Esophagus squamous epithelium (tissue), 5 donors: Measurements from ENCODE around the gene SLC16A5. TPM values are rescaled to one million over a fixed set of nuclear protein-coding genes. Genes with fewer than 3 reads are reported as not detected.
"Not testable (repeated sequence)": the region's sequence is repeated elsewhere in the genome, so short reads cannot be mapped to it uniquely, and the experiment has no call there.

ENCODE experiments used
- DNase-seq: peaks from one replicate; lab custom pipeline; 2025; lab: John Stamatoyannopoulos, UW
- H3K27ac ChIP-seq, 4 donors: fragments of 200-600 bp; sonication (generic); one replicate each; pipeline ENCODE4 v1.5.1; 2016 to 2019; ENCODE audit warnings: mild to moderate bottlenecking in 1 of 4
- H3K27me3 ChIP-seq, 4 donors: fragments of 200-600 bp; sonication (generic); 1 replicate in 3 of 4; 2 replicates in 1 of 4; pipeline versions ENCODE4 v1.5.1 to v1.6.0; 2017 to 2021; ENCODE audit warnings: antibody characterized with exemption in 1 of 4
- H3K36me3 ChIP-seq, 3 donors: fragments of 200-600 bp; sonication (generic); one replicate each; pipeline ENCODE4 v1.5.1; 2016 to 2019
- H3K4me1 ChIP-seq, 3 donors: fragments of 200-600 bp; sonication (generic); one replicate each; pipeline ENCODE4 v1.5.1; 2017 to 2019
- H3K4me3 ChIP-seq, 4 donors: fragments of 200-600 bp; sonication (generic); 1 replicate in 3 of 4; 2 replicates in 1 of 4; pipeline ENCODE4 v1.5.1; 2016 to 2019; ENCODE audit warnings: mild to moderate bottlenecking in 2 of 4, moderate library complexity in 1 of 4
- H3K9me3 ChIP-seq, 3 donors: fragments of 200-600 bp; sonication (generic); one replicate each; pipeline ENCODE4 v1.5.1; 2016 to 2019
- CTCF ChIP-seq, 6 experiments: fragments of 450-650 bp in 4 of 6; fragments of 200-600 bp in 2 of 6; sonication (generic) in 2 of 6; IDR thresholded peaks; one replicate each; pipeline ENCODE4 v1.5.1; 2016 to 2019; ENCODE audit warnings: antibody characterized with exemption in 6 of 6, mild to moderate bottlenecking in 4 of 6, moderate library complexity in 4 of 6
- POLR2A ChIP-seq, 4 donors: fragments of 450-650 bp; IDR thresholded peaks; one replicate each; pipeline ENCODE4 v1.6.1; 2017; ENCODE audit warnings: antibody characterized with exemption in 4 of 4, mild to moderate bottlenecking in 4 of 4, moderate library complexity in 3 of 4
- WGBS, 2 donors: methylation state at CpG; one replicate each; pipeline ENCODE4 v1.1.5; 2018; 5-methylcytosine and 5-hydroxymethylcytosine counted together
- intact Hi-C: fragments of 100-400 bp; cut with DNase I; formaldehyde crosslinking; loops from one replicate; pipeline ENCODE4 v1.15.0; 2022
- total RNA-seq, 4 donors: library from RNA; depleted of rRNA; stranded (reverse); fragments of >200 nt; gene quantifications; one replicate each; pipeline ENCODE4 v1.1.0, GENCODE V29; 2016
- donor health status: DM: yes; HTN: yes; CAD: no.

SLC16A5 gene
- total RNA-seq, 4 donors from 2014 or later, result 13.4 to 22.9 (median 17.4) TPM

DNA sequence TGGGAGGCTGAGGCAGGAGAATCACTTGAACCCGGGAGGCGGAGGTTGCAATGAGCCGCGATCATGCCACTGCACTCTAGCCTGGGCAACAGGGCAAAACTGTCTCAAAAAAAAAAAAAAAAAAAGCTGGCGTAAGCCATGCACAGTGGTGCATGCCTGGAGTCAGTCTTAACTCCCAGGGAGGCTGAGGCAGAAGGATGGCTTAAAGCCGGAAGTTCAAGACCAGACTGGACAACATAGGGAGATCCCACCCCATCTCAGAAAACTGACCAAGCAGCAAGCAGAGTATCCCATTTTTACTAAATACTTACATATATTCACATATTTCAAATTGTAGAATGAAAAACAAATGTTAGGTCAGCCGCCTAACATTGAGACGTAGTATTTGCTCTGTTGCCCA, 39.2 kb downstream of the SLC16A5 start:
- peak overlapping the region; percentile 40 to 94 (median 72) for H3K27ac ChIP-seq
- intact Hi-C loops, result no loop called here
- no peak for TF ChIP-seq POLR2A (IDR thresholded peaks at IDR 0.05)
- TF ChIP-seq CTCF (IDR thresholded peaks at IDR 0.05), result no peak
- no peaks in the 10 kb centered on the region for H3K9me3 ChIP-seq
- H3K4me3 ChIP-seq, result no peak overlapping the region
- H3K27me3 ChIP-seq, result no peaks in the 10 kb centered on the region
- H3K4me1 ChIP-seq, result peaks cover 28 to 91% (median 49%) of the 10 kb centered on the region in 3 donors
- DNase-seq, result no peak
- H3K36me3 ChIP-seq, result peaks cover 0 to 24% (median 15%) of the 10 kb centered on the region in 3 donors
- WGBS, 2 donors, result 87 to 89% methylated on average over 7 of the region's 8 CpGs

DNA sequence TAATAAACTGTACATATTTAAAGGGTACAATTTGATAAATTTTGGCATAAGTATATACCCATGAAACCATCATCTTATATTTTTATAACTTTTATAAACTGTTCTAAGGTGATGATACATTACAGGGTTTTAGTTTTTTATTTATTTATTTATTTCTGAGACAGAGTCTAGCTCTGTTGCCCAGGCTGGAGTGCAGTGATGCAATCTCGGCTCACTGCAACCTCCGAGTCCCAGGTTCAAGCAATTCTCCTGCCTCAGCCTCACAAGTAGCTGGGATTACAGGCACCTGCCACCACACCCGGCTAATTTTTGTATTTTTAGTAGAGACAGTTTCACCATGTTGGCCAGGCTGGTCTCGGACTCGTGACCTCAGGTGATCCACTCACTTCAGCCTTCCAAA, 40.2 kb downstream of the SLC16A5 start:
- H3K9me3 ChIP-seq, DNase-seq, H3K4me3 ChIP-seq, intact Hi-C loops, H3K27me3 ChIP-seq: not testable (repeated sequence)
- 61 to 77% methylated on average over 4 to 5 of the region's 5 CpGs for WGBS, 2 donors
- peaks cover 28 to 88% (median 52%) of the 10 kb centered on the region in 3 donors for H3K4me1 ChIP-seq
- H3K36me3 ChIP-seq, result peaks cover 0 to 24% (median 15%) of the 10 kb centered on the region in 3 donors
- H3K27ac ChIP-seq, result peak overlapping the region; percentile 13 to 75 (median 56)

DNA sequence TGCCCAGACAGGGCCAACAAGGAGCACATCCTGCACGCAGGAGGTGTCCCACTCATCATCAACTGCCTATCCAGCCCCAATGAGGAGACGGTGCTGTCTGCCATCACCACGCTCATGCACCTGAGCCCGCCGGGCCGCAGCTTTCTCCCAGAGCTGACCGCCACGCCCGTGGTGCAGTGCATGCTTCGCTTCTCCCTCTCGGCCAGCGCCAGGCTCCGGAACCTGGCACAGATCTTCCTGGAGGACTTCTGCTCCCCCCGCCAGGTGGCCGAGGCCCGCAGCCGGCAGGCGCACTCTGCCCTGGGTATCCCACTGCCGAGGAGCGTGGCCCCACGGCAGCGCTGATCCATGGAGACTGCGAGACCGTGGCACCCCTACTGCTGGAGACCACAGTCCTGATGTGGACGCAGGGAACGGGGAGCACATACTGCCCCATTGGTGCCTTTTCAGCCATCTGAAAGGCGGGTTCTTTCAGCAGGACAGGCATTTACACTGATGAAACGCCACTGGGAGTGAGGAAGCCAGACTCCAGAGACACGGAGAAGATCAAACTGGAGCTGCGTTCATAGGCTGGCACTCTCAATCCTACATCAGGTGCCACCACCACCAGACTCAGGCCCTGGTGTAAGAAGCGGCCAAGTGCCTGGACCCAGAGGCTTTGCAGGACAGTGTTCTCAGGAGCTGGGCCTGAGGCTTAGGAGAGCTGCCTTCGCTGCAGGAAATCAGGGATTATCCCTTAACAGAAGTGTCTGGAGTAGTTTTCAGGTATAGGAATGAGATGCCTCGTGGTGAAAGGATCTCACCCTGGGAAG, 41.1 kb downstream of the SLC16A5 start:
- no peaks in the 10 kb centered on the region for H3K9me3 ChIP-seq
- WGBS, 2 donors, result 74% methylated on average over 9 of the region's 33 CpGs; no CpG with 5 or more reads in 1 of the 2 donors
- intact Hi-C loops, result no loop called here
- no peaks in the 10 kb centered on the region for H3K27me3 ChIP-seq
- no peak for TF ChIP-seq POLR2A (IDR thresholded peaks at IDR 0.05)
- TF ChIP-seq CTCF (IDR thresholded peaks at IDR 0.05), result no peak
- H3K4me1 ChIP-seq, result peaks cover 26 to 90% (median 51%) of the 10 kb centered on the region in 3 donors
- peaks cover 0 to 24% (median 15%) of the 10 kb centered on the region in 3 donors for H3K36me3 ChIP-seq
- DNase-seq, result no peak
- H3K4me3 ChIP-seq, result no peak overlapping the region
- H3K27ac ChIP-seq, result peak overlapping the region; percentile 5 to 75 (median 56)

GRCh38 chr17:75129576-75129975, 41.8 kb downstream of the SLC16A5 start:
- intact Hi-C loops, result no loop called here
- DNase-seq, result no peak
- peaks cover 19 to 90% (median 51%) of the 10 kb centered on the region in 3 donors for H3K4me1 ChIP-seq
- no peak overlapping the region for H3K4me3 ChIP-seq
- no peaks in the 10 kb centered on the region for H3K27me3 ChIP-seq
- H3K27ac ChIP-seq, result peak overlapping the region in 2 of 4 donors; percentile 5 to 73
- 83 to 85% methylated on average over 2 to 4 of the region's 9 CpGs for WGBS, 2 donors
- H3K9me3 ChIP-seq, result no peaks in the 10 kb centered on the region
- TF ChIP-seq CTCF (IDR thresholded peaks at IDR 0.05) (no peak), POLR2A (IDR thresholded peaks at IDR 0.05) (no peak)
- H3K36me3 ChIP-seq, result peaks cover 0 to 24% (median 15%) of the 10 kb centered on the region in 3 donors

- H3K27ac ChIP-seq, result peak overlapping the region; percentile 90 to 97 (median 92)
- H3K36me3 ChIP-seq, result peaks cover 0 to 24% (median 15%) of the 10 kb centered on the region in 3 donors
- H3K27me3 ChIP-seq, result no peaks in the 10 kb centered on the region
- H3K4me3 ChIP-seq, result peak overlapping the region in 3 of 4 donors; percentile 63 to 92 (median 86)
- DNase-seq, result no peak
- no peaks in the 10 kb centered on the region for H3K9me3 ChIP-seq
- no peak for TF ChIP-seq POLR2A (IDR thresholded peaks at IDR 0.05)
- H3K4me1 ChIP-seq, result peaks cover 14 to 90% (median 45%) of the 10 kb centered on the region in 3 donors
- WGBS, 2 donors, result 63 to 100% methylated on average over 1 to 15 of the region's 24 CpGs
- intact Hi-C loops, result loop anchor here (5.0 kb wide), 1 partner anchor 37 kb away; no protein-coding TSS in a partner anchor
Measured at GRCh38 chr17:75130059-75130631, 42.4 kb downstream of the SLC16A5 start.
